ENCODE measurements around the gene ZBTB40. TPM values are rescaled to one million over a fixed set of nuclear protein-coding genes. Genes with fewer than 3 reads are reported as not detected.

The ZBTB40 gene
- total and polyA plus RNA-seq, 9 donors, result 8.3 to 26.0 (median 19.1) TPM

DNA sequence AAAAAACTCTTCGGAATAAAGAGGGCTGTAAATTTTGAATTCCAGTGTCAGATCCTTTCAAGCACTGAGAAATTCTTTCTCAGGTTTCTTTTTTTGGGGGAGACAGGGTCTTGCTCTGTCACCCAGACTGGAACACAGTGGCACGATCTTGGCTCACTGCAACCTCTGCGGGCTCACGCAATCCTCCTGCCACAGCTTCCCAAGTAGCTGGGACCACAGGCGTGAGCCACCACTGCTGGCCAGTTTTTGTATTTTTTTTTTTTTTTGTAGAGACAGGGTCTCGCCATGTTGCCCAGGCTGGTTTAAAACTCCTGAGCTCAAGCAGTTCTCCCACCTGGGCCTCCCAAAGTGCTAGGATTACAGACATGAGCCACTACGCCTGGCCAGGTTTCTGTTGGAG lies 76.8 kb downstream of the ZBTB40 start:
- intact Hi-C loops (cut with DNase I), result no loop called here
- Histone ChIP-seq H3K4me3 (no peak overlapping the region), H3K36me3 (peaks cover 2% of the 10 kb centered on the region), H3K9me3 (no peaks in the 10 kb centered on the region), H3K27ac (no peak overlapping the region), H3K4me1 (ENCODE audit: insufficient read depth) (peaks cover 3% of the 10 kb centered on the region), H3K27me3 (no peaks in the 10 kb centered on the region)
- TF ChIP-seq EP300 (IDR thresholded peaks at IDR 0.05) (no peak), POLR2A (IDR thresholded peaks at IDR 0.05) (no peak)
- TF ChIP-seq, protein P1, sequence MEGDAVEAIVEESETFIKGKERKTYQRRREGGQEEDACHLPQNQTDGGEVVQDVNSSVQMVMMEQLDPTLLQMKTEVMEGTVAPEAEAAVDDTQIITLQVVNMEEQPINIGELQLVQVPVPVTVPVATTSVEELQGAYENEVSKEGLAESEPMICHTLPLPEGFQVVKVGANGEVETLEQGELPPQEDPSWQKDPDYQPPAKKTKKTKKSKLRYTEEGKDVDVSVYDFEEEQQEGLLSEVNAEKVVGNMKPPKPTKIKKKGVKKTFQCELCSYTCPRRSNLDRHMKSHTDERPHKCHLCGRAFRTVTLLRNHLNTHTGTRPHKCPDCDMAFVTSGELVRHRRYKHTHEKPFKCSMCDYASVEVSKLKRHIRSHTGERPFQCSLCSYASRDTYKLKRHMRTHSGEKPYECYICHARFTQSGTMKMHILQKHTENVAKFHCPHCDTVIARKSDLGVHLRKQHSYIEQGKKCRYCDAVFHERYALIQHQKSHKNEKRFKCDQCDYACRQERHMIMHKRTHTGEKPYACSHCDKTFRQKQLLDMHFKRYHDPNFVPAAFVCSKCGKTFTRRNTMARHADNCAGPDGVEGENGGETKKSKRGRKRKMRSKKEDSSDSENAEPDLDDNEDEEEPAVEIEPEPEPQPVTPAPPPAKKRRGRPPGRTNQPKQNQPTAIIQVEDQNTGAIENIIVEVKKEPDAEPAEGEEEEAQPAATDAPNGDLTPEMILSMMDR (IDR thresholded peaks at IDR 0.05), result no peak
- no peak for DNase-seq
- WGBS, 3 donors, result 92 to 97% (median 97%) methylated on average over 7 of the region's 7 CpGs

DNA sequence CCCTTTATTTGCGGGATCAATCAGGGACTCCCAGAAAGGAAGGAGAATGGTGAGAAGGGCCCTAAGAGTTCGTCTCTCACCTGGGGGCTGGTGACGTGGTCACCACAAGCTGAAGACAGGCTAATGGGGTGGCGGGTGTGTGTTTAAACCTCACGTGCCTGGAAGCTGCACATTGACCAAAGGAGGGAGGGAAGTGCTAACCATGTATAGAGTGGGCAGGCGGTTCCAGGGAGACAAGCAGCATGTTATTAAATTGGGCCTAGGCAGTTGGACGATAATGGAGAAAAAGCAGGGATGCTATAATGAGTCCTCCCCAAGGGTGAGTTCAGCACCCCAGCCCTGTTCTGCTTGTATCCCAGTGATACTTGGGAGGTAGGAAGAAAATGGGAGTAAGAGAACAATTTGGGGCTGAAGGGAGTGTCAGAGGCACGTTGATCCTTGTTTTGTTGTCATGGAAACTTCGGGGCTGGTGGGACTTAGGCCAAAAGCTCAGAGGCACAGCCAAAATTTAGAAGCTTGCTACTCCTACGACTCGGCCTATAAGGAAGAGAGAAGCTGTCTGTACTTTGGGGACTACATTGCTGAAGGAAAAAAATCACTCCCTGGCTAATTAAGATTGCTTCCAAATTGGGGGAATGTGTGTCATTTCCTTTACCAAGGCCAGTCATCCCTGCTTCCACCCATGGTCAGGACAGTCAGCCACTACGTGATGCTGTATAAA lies 78.4 kb downstream of the ZBTB40 start:
- Histone ChIP-seq H3K4me1 (ENCODE audit: insufficient read depth) (peaks cover 3% of the 10 kb centered on the region), H3K9me3 (no peaks in the 10 kb centered on the region), H3K36me3 (peaks cover 2% of the 10 kb centered on the region), H3K27me3 (no peaks in the 10 kb centered on the region), H3K27ac (peak overlapping the region in 1 of 2 donors; percentile 31), H3K4me3 (no peak overlapping the region)
- intact Hi-C loops (cut with DNase I), result no loop called here
- TF ChIP-seq, protein P1 (IDR thresholded peaks at IDR 0.05), result no peak
- TF ChIP-seq EP300 (IDR thresholded peaks at IDR 0.05) (no peak), POLR2A (IDR thresholded peaks at IDR 0.05) (no peak)
- 34 to 41% (median 37%) methylated on average over 12 of the region's 12 CpGs for WGBS, 3 donors
- DNase-seq, result peak; percentile 71 to 87 (median 84)

DNA sequence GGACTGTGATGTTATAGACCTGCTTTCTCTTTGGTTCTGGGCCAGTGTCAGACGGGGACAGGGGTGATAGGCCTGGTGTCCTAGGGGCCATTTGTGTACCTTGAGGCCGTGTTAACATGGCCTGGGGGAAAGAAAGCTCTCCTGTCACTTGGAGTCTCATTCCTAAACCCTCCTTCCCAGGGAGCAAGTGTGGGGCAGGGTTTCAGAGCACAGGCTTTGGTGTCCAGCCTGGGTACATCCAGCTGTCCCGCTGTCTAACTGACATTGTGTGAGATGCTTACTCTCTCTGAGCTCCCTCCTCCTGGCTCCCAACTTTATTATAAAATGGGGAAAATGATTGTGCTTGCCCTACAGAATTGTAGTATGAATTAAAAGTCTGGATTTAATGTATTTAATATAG lies 79.1 kb downstream of the ZBTB40 start:
- Histone ChIP-seq H3K36me3 (peaks cover 2% of the 10 kb centered on the region), H3K27me3 (no peaks in the 10 kb centered on the region), H3K27ac (peak overlapping the region in 1 of 2 donors; percentile 31), H3K4me1 (ENCODE audit: insufficient read depth) (peaks cover 3% of the 10 kb centered on the region), H3K9me3 (no peaks in the 10 kb centered on the region), H3K4me3 (no peak overlapping the region)
- intact Hi-C loops (cut with DNase I), result no loop called here
- no peak for DNase-seq
- WGBS, 3 donors, result 69 to 77% (median 75%) methylated on average over 3 of the region's 3 CpGs
- TF ChIP-seq POLR2A (IDR thresholded peaks at IDR 0.05) (no peak), EP300 (IDR thresholded peaks at IDR 0.05) (no peak)
- TF ChIP-seq, protein P1 (IDR thresholded peaks at IDR 0.05), result no peak

DNA sequence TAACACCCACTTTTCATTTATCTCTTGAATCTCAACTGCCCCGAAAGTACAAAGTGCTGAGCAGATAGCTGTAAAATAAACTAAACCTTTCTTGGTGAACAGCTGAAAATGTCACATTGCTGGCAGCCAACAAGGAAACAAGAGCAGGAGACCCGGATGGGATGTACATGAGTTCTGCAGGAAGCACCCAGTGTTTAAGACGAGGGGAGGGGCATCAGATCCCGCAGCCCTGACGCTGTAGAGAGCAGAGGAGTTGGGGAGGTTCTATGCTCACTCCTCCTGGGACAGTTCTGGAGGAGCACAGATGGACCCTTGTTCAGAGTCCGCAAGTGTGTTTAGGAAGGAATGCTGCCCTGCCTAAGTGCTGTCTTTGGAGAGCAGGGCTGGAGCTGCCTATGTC lies 79.6 kb downstream of the ZBTB40 start:
- DNase-seq, result no peak
- intact Hi-C loops (cut with DNase I), result no loop called here
- Histone ChIP-seq H3K9me3 (no peaks in the 10 kb centered on the region), H3K27ac (peak overlapping the region in 1 of 2 donors; percentile 31), H3K36me3 (peaks cover 2% of the 10 kb centered on the region), H3K27me3 (no peaks in the 10 kb centered on the region), H3K4me1 (ENCODE audit: insufficient read depth) (peaks cover 3% of the 10 kb centered on the region), H3K4me3 (no peak overlapping the region)
- no peak for TF ChIP-seq EP300 (IDR thresholded peaks at IDR 0.05)
- no peak for TF ChIP-seq POLR2A (IDR thresholded peaks at IDR 0.05)
- TF ChIP-seq, protein P1 (IDR thresholded peaks at IDR 0.05), result no peak
- 40 to 48% (median 46%) methylated on average over 6 of the region's 6 CpGs for WGBS, 3 donors

Measured in ovary (tissue), 9 donors.